Nephron progenitor cell (in vitro differentiated cells): ENCODE results near the gene TRAM2.

ENCODE experiments used
- DNase-seq: peaks from one replicate; pipeline ENCODE4 v3.0.0; 2021
- H3K27ac Mint-ChIP-seq: 2 replicates; pipeline ENCODE4 v1.8.0; 2021; ENCODE audit warnings: mild to moderate bottlenecking, moderate library complexity, mixed read lengths
- H3K27me3 Mint-ChIP-seq: 2 replicates; pipeline ENCODE4 v1.8.0; 2021; ENCODE audit warnings: mild to moderate bottlenecking, low read depth, mixed read lengths; ENCODE audit not compliant: poor library complexity
- H3K36me3 Mint-ChIP-seq: 2 replicates; pipeline ENCODE4 v1.8.0; 2021; ENCODE audit warnings: low read depth, mixed read lengths
- H3K4me1 Mint-ChIP-seq: 2 replicates; pipeline ENCODE4 v1.8.0; 2021; ENCODE audit warnings: mixed read lengths
- H3K4me3 Mint-ChIP-seq: 2 replicates; pipeline ENCODE4 v1.8.0; 2021; ENCODE audit warnings: mild to moderate bottlenecking, moderate library complexity, mixed read lengths
- H3K9me3 Mint-ChIP-seq: 2 replicates; pipeline ENCODE4 v1.8.0; 2021; ENCODE audit warnings: mild to moderate bottlenecking, moderate library complexity, mixed read lengths
- CTCF ChIP-seq: fragments of 200-600 bp; sonication (generic); IDR thresholded peaks from 2 replicates; pipeline ENCODE4 v1.5.0; 2021; ENCODE audit warnings: antibody characterized with exemption

TRAM2 gene

GRCh38 chr6:52534966-52535390, 41.9 kb downstream of the TRAM2 start:
- peaks cover 30% of the 10 kb centered on the region for H3K36me3 Mint-ChIP-seq
- no peak for DNase-seq
- H3K27me3 Mint-ChIP-seq, result no peaks in the 10 kb centered on the region
- peaks cover 43% of the 10 kb centered on the region for H3K4me1 Mint-ChIP-seq
- TF ChIP-seq CTCF, result no peak
- H3K27ac Mint-ChIP-seq, result no peak overlapping the region
- no peak overlapping the region for H3K4me3 Mint-ChIP-seq
- H3K9me3 Mint-ChIP-seq, result no peaks in the 10 kb centered on the region

- no peak for DNase-seq
- Mint-ChIP-seq H3K4me1 (peaks cover 37% of the 10 kb centered on the region), H3K36me3 (peaks cover 33% of the 10 kb centered on the region), H3K27me3 (no peaks in the 10 kb centered on the region), H3K4me3 (no peak overlapping the region), H3K9me3 (no peaks in the 10 kb centered on the region), H3K27ac (no peak overlapping the region)
- no peak for TF ChIP-seq CTCF
Measured at GRCh38 chr6:52534363-52534762, 42.5 kb downstream of the TRAM2 start.

DNA sequence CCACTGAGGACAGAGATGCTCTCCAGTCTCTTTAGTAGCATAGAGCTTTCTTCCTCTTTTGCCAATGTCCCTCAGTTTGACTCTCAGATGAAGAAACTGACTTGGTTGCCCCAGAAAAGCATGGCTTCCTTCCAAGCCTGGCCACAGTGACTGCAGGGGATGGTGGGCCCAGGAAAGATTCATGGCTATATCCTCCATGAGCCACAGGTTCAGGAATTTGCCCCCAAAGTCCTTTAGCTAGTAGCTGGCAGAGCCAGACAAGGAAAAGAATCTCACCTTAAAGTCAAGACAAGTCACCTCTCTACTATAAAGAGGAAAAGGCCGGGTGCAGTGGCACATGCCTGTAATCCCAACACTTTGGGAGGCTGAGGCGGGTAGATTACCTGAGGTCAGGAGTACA, 43.4 kb downstream of the TRAM2 start:
- TF ChIP-seq CTCF, result no peak
- peaks cover 38% of the 10 kb centered on the region for H3K36me3 Mint-ChIP-seq
- H3K27me3 Mint-ChIP-seq, result no peaks in the 10 kb centered on the region
- H3K4me3 Mint-ChIP-seq, result no peak overlapping the region
- no peaks in the 10 kb centered on the region for H3K9me3 Mint-ChIP-seq
- peaks cover 34% of the 10 kb centered on the region for H3K4me1 Mint-ChIP-seq
- no peak for DNase-seq
- H3K27ac Mint-ChIP-seq, result no peak overlapping the region

- Mint-ChIP-seq H3K9me3 (no peaks in the 10 kb centered on the region), H3K36me3 (peaks cover 38% of the 10 kb centered on the region), H3K4me3 (no peak overlapping the region), H3K4me1 (peaks cover 31% of the 10 kb centered on the region), H3K27ac (no peak overlapping the region), H3K27me3 (no peaks in the 10 kb centered on the region)
- TF ChIP-seq CTCF, result no peak
- no peak for DNase-seq
Measured at GRCh38 chr6:52532457-52532856, 44.4 kb downstream of the TRAM2 start.

DNA sequence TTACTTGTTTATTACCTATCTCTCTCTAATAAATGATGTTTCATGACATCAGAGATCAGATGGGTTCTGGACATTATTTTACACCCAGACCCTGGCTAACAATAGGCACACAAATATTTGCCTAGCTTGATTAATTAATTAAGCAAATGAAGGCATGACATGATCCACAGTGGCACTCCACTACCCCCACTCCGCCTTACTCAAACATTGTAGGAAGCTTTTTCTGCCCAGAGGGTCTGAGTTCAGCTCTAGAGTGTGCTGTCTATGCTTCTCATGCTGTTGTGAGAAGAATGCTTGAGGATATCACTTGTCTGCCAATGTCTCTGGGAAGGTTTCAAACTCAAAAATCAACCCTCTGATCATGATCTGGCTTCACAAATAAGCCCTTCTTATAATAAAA, 45.0 kb downstream of the TRAM2 start:
- Mint-ChIP-seq H3K4me3 (no peak overlapping the region), H3K4me1 (peaks cover 25% of the 10 kb centered on the region), H3K9me3 (no peaks in the 10 kb centered on the region), H3K36me3 (peaks cover 38% of the 10 kb centered on the region), H3K27me3 (peaks cover 2% of the 10 kb centered on the region), H3K27ac (peak overlapping the region; percentile 67)
- no peak for TF ChIP-seq CTCF
- no peak for DNase-seq

GRCh38 chr6:52531396-52531795, 45.5 kb downstream of the TRAM2 start:
- Mint-ChIP-seq H3K4me3 (no peak overlapping the region), H3K27me3 (peaks cover 2% of the 10 kb centered on the region), H3K4me1 (peaks cover 21% of the 10 kb centered on the region), H3K9me3 (no peaks in the 10 kb centered on the region), H3K27ac (peak overlapping the region; percentile 67), H3K36me3 (peaks cover 38% of the 10 kb centered on the region)
- no peak for TF ChIP-seq CTCF
- no peak for DNase-seq
